Panc1 (cell line): ENCODE measurements around the gene RPP38.

Experiments used
- CTCF ChIP-seq: fragments of 450-650 bp; IDR thresholded peaks from 2 replicates; pipeline ENCODE4 v1.5.1; 2017; ENCODE audit warnings: mild to moderate bottlenecking
- POLR2AphosphoS5 ChIP-seq: IDR thresholded peaks from 2 replicates; pipeline ENCODE4 v1.6.1; 2012; ENCODE audit warnings: mild to moderate bottlenecking, low read depth, low read length, moderate library complexity
- REST ChIP-seq, 2 experiments: IDR thresholded peaks; 2 replicates each; pipeline ENCODE4 v1.6.1; 2011 to 2012; ENCODE audit warnings: low read depth in 2 of 2, control low read depth in 1 of 2, low read length in 1 of 2, mild to moderate bottlenecking in 1 of 2, moderate library complexity in 1 of 2; ENCODE audit not compliant: insufficient read depth in 1 of 2
- SIN3A ChIP-seq: IDR thresholded peaks from 2 replicates; pipeline ENCODE4 v1.6.1; 2012; ENCODE audit warnings: low read depth, mild to moderate bottlenecking, low read length, moderate library complexity, borderline replicate concordance; ENCODE audit not compliant: insufficient read depth

- TF ChIP-seq CTCF (no peak), REST (IDR thresholded peaks at IDR 0.05; ENCODE audit: insufficient read depth in 1 of 2, low read depth in 2 of 2, low read length in 1 of 2) (no peak), POLR2AphosphoS5 (no peak), SIN3A (no peak)
Measured at GRCh38 chr10:15067154-15067553, 30.0 kb upstream of the RPP38 start.
